Measurements from ENCODE around the gene DCDC2C.

DCDC2C gene

GRCh38 chr2:3743951-3744555, 40.7 kb downstream of the DCDC2C start:
- DNase-seq (ENCODE audit: low read depth), result no peak

GRCh38 chr2:3745920-3746319, 42.5 kb downstream of the DCDC2C start:
- DNase-seq (ENCODE audit: low read depth), result no peak

GRCh38 chr2:3747032-3747654, 43.8 kb downstream of the DCDC2C start:
- no peak for DNase-seq (ENCODE audit: low read depth)

GRCh38 chr2:3747826-3748225, 44.5 kb downstream of the DCDC2C start:
- no peak for DNase-seq (ENCODE audit: low read depth)

GRCh38 chr2:3749201-3749600, 45.8 kb downstream of the DCDC2C start:
- DNase-seq (ENCODE audit: low read depth), result no peak

- no peak for DNase-seq (ENCODE audit: low read depth)
These were observed 47.9 kb downstream of the DCDC2C start for GRCh38 chr2:3751251-3751650.

GRCh38 chr2:3751806-3752205, 48.4 kb downstream of the DCDC2C start:
- no peak for DNase-seq (ENCODE audit: low read depth)

GRCh38 chr2:3752376-3752775, 49.0 kb downstream of the DCDC2C start:
- DNase-seq (ENCODE audit: low read depth), result no peak

- no peak for DNase-seq (ENCODE audit: low read depth)
These were observed 50.2 kb downstream of the DCDC2C start for GRCh38 chr2:3753561-3753960.

- no peak for DNase-seq (ENCODE audit: low read depth)
These were observed 50.9 kb downstream of the DCDC2C start for GRCh38 chr2:3754280-3754679.

GRCh38 chr2:3754795-3755194, 51.4 kb downstream of the DCDC2C start:
- DNase-seq (ENCODE audit: low read depth), result no peak

- DNase-seq (ENCODE audit: low read depth), result no peak
These were observed 51.9 kb downstream of the DCDC2C start for GRCh38 chr2:3755277-3755676.

- DNase-seq (ENCODE audit: low read depth), result no peak
These were observed 52.9 kb downstream of the DCDC2C start for GRCh38 chr2:3756306-3756705.

- no peak for DNase-seq (ENCODE audit: low read depth)
These were observed 55.5 kb downstream of the DCDC2C start for GRCh38 chr2:3758906-3759305.

GRCh38 chr2:3759331-3759730, 56.0 kb downstream of the DCDC2C start:
- no peak for DNase-seq (ENCODE audit: low read depth)

GRCh38 chr2:3759761-3760160, 56.4 kb downstream of the DCDC2C start:
- no peak for DNase-seq (ENCODE audit: low read depth)

- DNase-seq (ENCODE audit: low read depth), result no peak
These were observed 57.9 kb downstream of the DCDC2C start for GRCh38 chr2:3761272-3761671.

- no peak for DNase-seq (ENCODE audit: low read depth)
These were observed 59.5 kb downstream of the DCDC2C start for GRCh38 chr2:3762771-3763447.

- no peak for DNase-seq (ENCODE audit: low read depth)
These were observed 63.4 kb downstream of the DCDC2C start for GRCh38 chr2:3766824-3767223.

- no peak for DNase-seq (ENCODE audit: low read depth)
These were observed 65.8 kb downstream of the DCDC2C start for GRCh38 chr2:3768960-3769765.

GRCh38 chr2:3769766-3770165, 66.4 kb downstream of the DCDC2C start:
- DNase-seq (ENCODE audit: low read depth), result no peak

GRCh38 chr2:3770724-3771415, 67.5 kb downstream of the DCDC2C start:
- no peak for DNase-seq (ENCODE audit: low read depth)

All from T follicular helper cell (primary cell).